ENCODE results near the gene ZSCAN23.

The ZSCAN23 gene

DNA sequence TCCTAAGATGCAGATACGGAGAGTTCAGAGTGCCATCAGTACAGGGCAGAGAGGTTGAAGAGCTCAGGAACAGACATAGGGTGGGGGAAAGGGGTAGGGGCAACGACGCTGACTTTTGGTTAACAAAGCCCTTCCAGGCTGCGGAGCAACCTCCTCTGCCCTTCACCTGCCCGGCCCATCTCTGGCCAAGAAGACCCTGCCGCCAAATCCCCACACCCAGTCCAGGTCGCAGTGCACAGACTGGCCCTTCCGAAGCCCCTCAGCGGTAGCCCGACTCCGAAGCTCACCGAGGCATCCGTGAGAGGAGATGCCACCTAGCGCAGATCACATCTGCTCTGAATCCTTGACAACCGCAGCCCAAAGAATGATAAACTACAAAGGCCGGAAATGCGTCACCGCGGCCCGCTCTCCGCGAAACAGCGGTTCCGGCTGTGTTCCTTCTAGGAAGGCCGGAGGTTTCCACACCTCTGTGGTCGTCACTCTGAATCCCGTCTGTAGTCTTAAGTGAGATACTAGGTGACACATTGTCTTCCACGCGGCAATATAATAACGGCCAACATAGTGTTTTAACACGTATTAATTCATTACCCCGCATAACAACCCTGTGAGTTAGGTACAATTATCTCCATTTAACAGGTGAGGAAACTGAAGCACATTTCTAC lies at the start of gene ZSCAN23:
Gene ZSCAN23, minus strand, starts transcription at position 380 of the 662 bp plus-strand sequence. CDS start 7,225 bp downstream, outside the sequence.
- no peaks in the 10 kb centered on the region for H4K20me1 ChIP-seq (ENCODE audit: insufficient read depth, low read length)
- no peak within 1 kb of the TSS for H3K4me2 ChIP-seq (ENCODE audit: low read length)
- no peaks in the 10 kb centered on the region for H3K27me3 ChIP-seq (ENCODE audit: low read depth, low read length)
- no peaks in the 10 kb centered on the region for H3K9me3 ChIP-seq (ENCODE audit: insufficient read depth, low read length)
- no peak for TF ChIP-seq EZH2phosphoT487 (IDR thresholded peaks at IDR 0.05; ENCODE audit: low read depth)
- TF ChIP-seq, protein P1, sequence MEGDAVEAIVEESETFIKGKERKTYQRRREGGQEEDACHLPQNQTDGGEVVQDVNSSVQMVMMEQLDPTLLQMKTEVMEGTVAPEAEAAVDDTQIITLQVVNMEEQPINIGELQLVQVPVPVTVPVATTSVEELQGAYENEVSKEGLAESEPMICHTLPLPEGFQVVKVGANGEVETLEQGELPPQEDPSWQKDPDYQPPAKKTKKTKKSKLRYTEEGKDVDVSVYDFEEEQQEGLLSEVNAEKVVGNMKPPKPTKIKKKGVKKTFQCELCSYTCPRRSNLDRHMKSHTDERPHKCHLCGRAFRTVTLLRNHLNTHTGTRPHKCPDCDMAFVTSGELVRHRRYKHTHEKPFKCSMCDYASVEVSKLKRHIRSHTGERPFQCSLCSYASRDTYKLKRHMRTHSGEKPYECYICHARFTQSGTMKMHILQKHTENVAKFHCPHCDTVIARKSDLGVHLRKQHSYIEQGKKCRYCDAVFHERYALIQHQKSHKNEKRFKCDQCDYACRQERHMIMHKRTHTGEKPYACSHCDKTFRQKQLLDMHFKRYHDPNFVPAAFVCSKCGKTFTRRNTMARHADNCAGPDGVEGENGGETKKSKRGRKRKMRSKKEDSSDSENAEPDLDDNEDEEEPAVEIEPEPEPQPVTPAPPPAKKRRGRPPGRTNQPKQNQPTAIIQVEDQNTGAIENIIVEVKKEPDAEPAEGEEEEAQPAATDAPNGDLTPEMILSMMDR (IDR thresholded peaks at IDR 0.05; ENCODE audit: low read depth, low read length): no peak
- no peak within 1 kb of the TSS for H2AFZ ChIP-seq (ENCODE audit: low read depth, low read length)
- H3K36me3 ChIP-seq (replicated peaks; ENCODE audit: low read depth, low read length): no peaks in the 10 kb centered on the region
- H3K79me2 ChIP-seq (ENCODE audit: low read length): no peaks in the 10 kb centered on the region
- no peak within 1 kb of the TSS for H3K4me3 ChIP-seq (ENCODE audit: low read length)
- no peak within 1 kb of the TSS for H3K27ac ChIP-seq (ENCODE audit: low read length)
- H3K4me1 ChIP-seq (ENCODE audit: low read length): no peaks in the 10 kb centered on the region
- no peak within 1 kb of the TSS for H3K9ac ChIP-seq (ENCODE audit: low read length)

DNA sequence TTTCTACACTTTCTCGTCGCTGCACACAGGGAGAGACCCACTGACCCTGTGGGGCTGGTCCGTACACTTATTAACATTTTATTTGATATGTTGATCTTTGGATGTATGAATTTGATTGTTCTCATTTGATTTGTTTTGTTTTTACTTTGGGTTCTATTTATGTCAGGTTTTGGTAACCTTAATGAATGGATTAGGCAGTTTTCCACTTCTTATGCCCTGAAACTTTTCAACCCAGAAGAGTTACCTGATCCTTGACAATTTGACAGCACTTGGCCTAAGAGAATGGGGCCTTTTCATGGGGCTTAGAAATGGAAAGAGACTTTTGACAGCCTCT lies 48.7 kb upstream of the ZSCAN23 start:
- 0 out of 2 replicates have a peak overlapping the region, but pooled peaks have one; percentile 63 for H3K4me3 ChIP-seq (ENCODE audit: low read length)
- no peaks in the 10 kb centered on the region for H3K36me3 ChIP-seq (replicated peaks; ENCODE audit: low read depth, low read length)
- H4K20me1 ChIP-seq (ENCODE audit: insufficient read depth, low read length): no peaks in the 10 kb centered on the region
- H3K27me3 ChIP-seq (ENCODE audit: low read depth, low read length): no peaks in the 10 kb centered on the region
- TF ChIP-seq, protein P1 (IDR thresholded peaks at IDR 0.05; ENCODE audit: low read depth, low read length): no peak
- no peak overlapping the region for H3K27ac ChIP-seq (ENCODE audit: low read length)
- no peak overlapping the region for H2AFZ ChIP-seq (ENCODE audit: low read depth, low read length)
- H3K79me2 ChIP-seq (ENCODE audit: low read length): no peaks in the 10 kb centered on the region
- peaks cover 10% of the 10 kb centered on the region for H3K4me1 ChIP-seq (ENCODE audit: low read length)
- H3K9ac ChIP-seq (ENCODE audit: low read length): no peak overlapping the region
- H3K4me2 ChIP-seq (ENCODE audit: low read length): peak overlapping the region; percentile 56
- H3K9me3 ChIP-seq (ENCODE audit: insufficient read depth, low read length): no peaks in the 10 kb centered on the region

DNA sequence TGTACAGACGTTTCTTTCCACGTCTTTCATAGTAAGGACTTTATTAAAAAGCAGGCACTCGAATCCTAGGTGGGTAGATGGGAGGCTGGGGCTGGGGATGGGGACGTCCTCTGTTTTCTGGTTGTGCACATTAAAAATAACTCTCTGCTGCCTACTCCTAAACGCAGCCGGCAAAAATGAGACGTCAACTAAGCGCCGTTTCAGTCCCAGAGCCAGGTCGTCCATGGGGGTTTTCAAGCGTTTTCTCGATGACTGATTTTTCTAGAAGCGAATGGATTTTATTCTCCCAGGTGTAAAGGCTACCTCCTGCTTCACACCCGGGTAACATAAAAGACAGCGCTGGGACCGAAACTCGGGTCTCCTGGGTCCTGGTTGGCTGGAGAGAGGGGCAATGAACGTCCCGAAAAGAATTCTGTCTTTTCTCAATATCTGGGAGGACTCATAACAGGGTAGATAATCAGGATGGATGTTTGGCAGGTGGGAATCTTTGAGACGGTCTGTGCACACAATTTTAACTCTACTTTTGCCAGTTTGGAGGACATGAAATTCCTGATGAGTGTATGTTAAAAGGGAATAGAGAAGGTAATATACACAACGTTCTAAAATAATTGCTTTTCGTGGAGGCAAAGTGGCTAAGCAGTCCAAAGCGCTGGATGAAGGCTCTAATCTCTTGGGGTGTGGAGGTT lies 47.1 kb upstream of the ZSCAN23 start:
- H3K9me3 ChIP-seq (ENCODE audit: insufficient read depth, low read length): no peaks in the 10 kb centered on the region
- no peak overlapping the region; the same call in 1 of the 2 replicates for H3K4me2 ChIP-seq (ENCODE audit: low read length)
- H3K36me3 ChIP-seq (replicated peaks; ENCODE audit: low read depth, low read length): no peaks in the 10 kb centered on the region
- H3K4me3 ChIP-seq (ENCODE audit: low read length): no peak overlapping the region
- TF ChIP-seq, protein P1 (IDR thresholded peaks at IDR 0.05; ENCODE audit: low read depth, low read length): no peak
- no peak for TF ChIP-seq EZH2phosphoT487 (IDR thresholded peaks at IDR 0.05; ENCODE audit: low read depth)
- H2AFZ ChIP-seq (ENCODE audit: low read depth, low read length): no peak overlapping the region
- H3K79me2 ChIP-seq (ENCODE audit: low read length): no peaks in the 10 kb centered on the region
- H3K27ac ChIP-seq (ENCODE audit: low read length): no peak overlapping the region
- no peaks in the 10 kb centered on the region for H4K20me1 ChIP-seq (ENCODE audit: insufficient read depth, low read length)
- H3K9ac ChIP-seq (ENCODE audit: low read length): no peak overlapping the region
- H3K4me1 ChIP-seq (ENCODE audit: low read length): peaks cover 10% of the 10 kb centered on the region
- no peaks in the 10 kb centered on the region for H3K27me3 ChIP-seq (ENCODE audit: low read depth, low read length)

DNA sequence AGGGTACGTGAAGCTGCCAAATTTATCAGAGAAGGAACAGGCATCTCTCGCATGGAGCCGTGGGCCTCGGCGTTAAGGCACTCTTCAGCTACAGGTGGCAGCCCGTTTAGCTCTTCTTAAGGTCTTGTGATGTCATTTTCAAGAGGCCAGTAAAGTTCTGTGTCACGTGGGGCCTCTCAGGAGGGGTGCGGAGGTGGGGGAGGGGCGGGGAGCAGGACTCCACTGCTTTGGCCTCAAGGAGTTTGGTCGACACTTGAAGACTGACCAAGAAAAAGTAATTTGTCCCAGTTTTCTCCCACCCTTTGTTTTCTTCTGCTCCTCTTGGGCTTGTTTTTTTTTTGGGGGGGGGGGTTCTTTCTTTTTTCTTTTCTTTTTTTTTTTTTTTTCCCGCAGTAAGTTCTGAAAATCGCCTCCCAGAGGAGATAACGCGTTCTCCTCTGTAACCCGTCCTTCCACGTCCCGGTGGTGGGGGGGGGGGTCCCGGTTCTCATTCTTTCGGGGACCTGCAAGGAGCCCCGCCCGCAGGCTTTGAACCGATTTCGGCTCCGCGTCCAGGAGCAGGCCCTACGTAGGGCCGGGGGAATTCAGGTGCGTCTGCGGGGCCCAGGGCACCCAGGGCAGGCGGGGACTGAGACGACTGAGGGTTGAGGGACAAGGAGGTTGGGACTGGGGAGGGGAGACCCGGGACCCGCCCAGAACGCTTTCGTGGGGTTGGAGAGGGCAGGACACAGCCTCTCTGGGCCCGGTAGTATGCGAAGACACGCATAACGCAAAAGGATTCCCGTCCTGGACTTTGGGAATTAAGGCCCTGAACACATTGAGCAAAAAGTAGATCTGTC lies 46.3 kb upstream of the ZSCAN23 start:
- Histone ChIP-seq H3K9me3 (ENCODE audit: insufficient read depth, low read length) (no peaks in the 10 kb centered on the region), H3K27ac (ENCODE audit: low read length) (peak overlapping the region; percentile 14; the same call in 1 of the 2 replicates), H2AFZ (ENCODE audit: low read depth, low read length) (peak overlapping the region; percentile 86), H3K4me1 (ENCODE audit: low read length) (peaks cover 10% of the 10 kb centered on the region), H3K4me2 (ENCODE audit: low read length) (peak overlapping the region; percentile 67), H4K20me1 (ENCODE audit: insufficient read depth, low read length) (no peaks in the 10 kb centered on the region), H3K4me3 (ENCODE audit: low read length) (peak overlapping the region; percentile 80), H3K27me3 (ENCODE audit: low read depth, low read length) (no peaks in the 10 kb centered on the region), H3K36me3 (replicated peaks; ENCODE audit: low read depth, low read length) (no peaks in the 10 kb centered on the region), H3K79me2 (ENCODE audit: low read length) (no peaks in the 10 kb centered on the region), H3K9ac (ENCODE audit: low read length) (peak overlapping the region; percentile 64)
- no peak for TF ChIP-seq EZH2phosphoT487 (IDR thresholded peaks at IDR 0.05; ENCODE audit: low read depth)
- TF ChIP-seq, protein P1 (IDR thresholded peaks at IDR 0.05; ENCODE audit: low read depth, low read length): no peak
